Measurements from ENCODE around the gene NCKAP5.

Gene NCKAP5

DNA sequence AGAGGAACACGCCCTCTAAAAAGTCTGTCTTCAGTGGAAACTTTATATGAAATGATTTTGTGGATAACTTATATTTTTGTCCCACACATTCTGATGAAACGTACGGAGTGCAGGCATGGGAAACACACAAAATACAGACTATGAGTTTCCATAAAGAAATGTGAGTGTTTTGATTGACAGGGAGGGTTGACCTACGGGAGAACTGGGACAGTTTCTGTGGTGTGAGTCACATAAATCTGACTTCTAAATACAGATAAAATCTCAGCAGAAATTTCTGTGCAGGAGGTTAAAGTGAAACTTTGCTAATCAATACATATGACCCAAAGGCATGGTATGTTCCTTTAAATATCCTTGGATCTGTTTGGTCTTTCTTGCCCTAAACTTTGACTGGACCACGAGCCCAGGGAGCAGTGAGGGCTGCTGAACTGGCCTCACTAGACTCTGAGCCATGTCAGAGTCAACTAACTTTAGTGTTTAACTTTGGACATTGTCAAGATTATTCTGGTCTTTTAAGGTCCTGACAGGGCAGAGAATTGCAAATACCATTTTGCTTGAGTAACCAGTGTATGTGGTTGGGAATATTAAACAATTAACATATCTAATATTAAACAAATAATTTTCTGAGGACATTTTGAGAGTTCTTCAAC is 691.4 kb downstream of the NCKAP5 start:
- H3K4me1 ChIP-seq (ENCODE audit: control insufficient read depth in 2 of 2, insufficient read depth in 1 of 2, low read depth in 1 of 2, low read length in 2 of 2), result no peaks in the 10 kb centered on the region
- H2AK5ac ChIP-seq (ENCODE audit: low read depth, low read length), result no peak overlapping the region
- no peak overlapping the region for H2BK15ac ChIP-seq (ENCODE audit: low read length)
- H3K36me3 ChIP-seq (replicated peaks in 1 of 2; ENCODE audit: control insufficient read depth in 2 of 2, insufficient read depth in 2 of 2, low read length in 2 of 2), result peaks cover 0 to 74% of the 10 kb centered on the region in 2 donors
- H3K4me3 ChIP-seq (ENCODE audit: low read length in 2 of 2), result no peak overlapping the region
- H4K91ac ChIP-seq (ENCODE audit: low read depth, low read length, poor library complexity), result no peak overlapping the region
- H2BK120ac ChIP-seq (ENCODE audit: low read depth, low read length), result no peak overlapping the region
- H3K23ac ChIP-seq (ENCODE audit: low read depth, low read length, poor library complexity), result no peak overlapping the region
- DNase-seq (ENCODE audit: low spot score), result no peak
- no peak overlapping the region for H3K27ac ChIP-seq (replicated peaks; ENCODE audit: low read length)
- H3K9me3 ChIP-seq (replicated peaks in 1 of 2; ENCODE audit: control insufficient read depth in 2 of 2, insufficient read depth in 1 of 2, low read depth in 1 of 2, low read length in 2 of 2), result no peaks in the 10 kb centered on the region
- H3K4ac ChIP-seq (ENCODE audit: low read length), result no peak overlapping the region
- no peak overlapping the region for H4K8ac ChIP-seq (ENCODE audit: low read depth, low read length)
- H3K27me3 ChIP-seq (ENCODE audit: control insufficient read depth in 3 of 3, insufficient read depth in 3 of 3, low read depth in 1 of 3, low read length in 3 of 3), result no peaks in the 10 kb centered on the region
- H3K4me2 ChIP-seq (ENCODE audit: insufficient read depth, low read length, poor library complexity, severe bottlenecking), result no peak overlapping the region
- H2AFZ ChIP-seq (ENCODE audit: low read length), result no peak overlapping the region
- H3K79me1 ChIP-seq (ENCODE audit: low read depth, low read length), result no peaks in the 10 kb centered on the region
- H2BK5ac ChIP-seq (ENCODE audit: low read length), result no peak overlapping the region
- no peak overlapping the region for H2BK12ac ChIP-seq (ENCODE audit: low read length)
- WGBS, 2 donors (ENCODE audit: extremely low coverage in 2 of 2, insufficient read length in 2 of 2, insufficient replicate concordance in 1 of 2), result no CpG with 5 or more reads among the region's 5 CpGs
- H3K9ac ChIP-seq (ENCODE audit: low read depth, low read length, poor library complexity), result no peak overlapping the region
- H3K18ac ChIP-seq (ENCODE audit: low read length), result no peak overlapping the region
- H3K14ac ChIP-seq (ENCODE audit: low read length), result no peak overlapping the region

DNA sequence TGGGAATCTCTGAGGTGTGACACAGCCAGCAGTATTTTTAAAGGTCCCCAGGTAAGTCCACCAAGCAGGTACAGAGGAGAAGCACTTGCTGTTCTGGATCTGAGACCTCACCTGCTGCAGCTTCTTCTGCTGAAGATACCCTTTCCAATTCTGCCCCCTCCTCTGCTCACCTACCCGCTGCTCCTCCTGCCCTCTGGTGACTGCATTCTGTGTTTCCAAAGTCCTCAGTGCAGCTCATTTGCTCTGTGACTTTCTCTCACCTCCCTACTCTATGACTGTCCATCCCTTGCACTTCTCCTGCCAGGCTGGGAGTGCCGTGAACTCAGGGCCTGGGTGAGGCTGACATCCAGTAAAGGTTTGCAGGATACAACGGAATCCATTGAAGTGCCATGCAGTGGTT is 693.1 kb downstream of the NCKAP5 start:
- H3K9ac ChIP-seq (ENCODE audit: low read depth, low read length, poor library complexity), result no peak overlapping the region
- no peak overlapping the region for H4K8ac ChIP-seq (ENCODE audit: low read depth, low read length)
- no peak overlapping the region for H3K27ac ChIP-seq (replicated peaks; ENCODE audit: low read length)
- no peak overlapping the region for H3K4ac ChIP-seq (ENCODE audit: low read length)
- no peak overlapping the region for H2AK5ac ChIP-seq (ENCODE audit: low read depth, low read length)
- H2BK5ac ChIP-seq (ENCODE audit: low read length), result no peak overlapping the region
- H3K4me1 ChIP-seq (ENCODE audit: control insufficient read depth in 2 of 2, insufficient read depth in 1 of 2, low read depth in 1 of 2, low read length in 2 of 2), result no peaks in the 10 kb centered on the region
- no peaks in the 10 kb centered on the region for H3K79me1 ChIP-seq (ENCODE audit: low read depth, low read length)
- no peak for DNase-seq (ENCODE audit: low spot score)
- no CpG with 5 or more reads among the region's 3 CpGs for WGBS, 2 donors (ENCODE audit: extremely low coverage in 2 of 2, insufficient read length in 2 of 2, insufficient replicate concordance in 1 of 2)
- no peak overlapping the region for H3K23ac ChIP-seq (ENCODE audit: low read depth, low read length, poor library complexity)
- H4K91ac ChIP-seq (ENCODE audit: low read depth, low read length, poor library complexity), result no peak overlapping the region
- no peak overlapping the region for H3K4me3 ChIP-seq (ENCODE audit: low read length in 2 of 2)
- no peak overlapping the region for H2BK12ac ChIP-seq (ENCODE audit: low read length)
- H3K9me3 ChIP-seq (replicated peaks in 1 of 2; ENCODE audit: control insufficient read depth in 2 of 2, insufficient read depth in 1 of 2, low read depth in 1 of 2, low read length in 2 of 2), result no peaks in the 10 kb centered on the region
- no peak overlapping the region for H2BK120ac ChIP-seq (ENCODE audit: low read depth, low read length)
- no peak overlapping the region for H3K4me2 ChIP-seq (ENCODE audit: insufficient read depth, low read length, poor library complexity, severe bottlenecking)
- no peaks in the 10 kb centered on the region for H3K27me3 ChIP-seq (ENCODE audit: control insufficient read depth in 3 of 3, insufficient read depth in 3 of 3, low read depth in 1 of 3, low read length in 3 of 3)
- no peak overlapping the region for H2AFZ ChIP-seq (ENCODE audit: low read length)
- no peak overlapping the region for H2BK15ac ChIP-seq (ENCODE audit: low read length)
- peaks cover 0 to 80% of the 10 kb centered on the region in 2 donors for H3K36me3 ChIP-seq (replicated peaks in 1 of 2; ENCODE audit: control insufficient read depth in 2 of 2, insufficient read depth in 2 of 2, low read length in 2 of 2)
- H3K18ac ChIP-seq (ENCODE audit: low read length), result no peak overlapping the region
- no peak overlapping the region for H3K14ac ChIP-seq (ENCODE audit: low read length)

GRCh38 chr2:132873738-132874137 is 694.5 kb downstream of the NCKAP5 start:
- H3K4me1 ChIP-seq (ENCODE audit: control insufficient read depth in 2 of 2, insufficient read depth in 1 of 2, low read depth in 1 of 2, low read length in 2 of 2), result no peaks in the 10 kb centered on the region
- H3K36me3 ChIP-seq (replicated peaks in 1 of 2; ENCODE audit: control insufficient read depth in 2 of 2, insufficient read depth in 2 of 2, low read length in 2 of 2), result peaks cover 0 to 72% of the 10 kb centered on the region in 2 donors
- no peak overlapping the region for H3K14ac ChIP-seq (ENCODE audit: low read length)
- no peak overlapping the region for H3K23ac ChIP-seq (ENCODE audit: low read depth, low read length, poor library complexity)
- H2BK5ac ChIP-seq (ENCODE audit: low read length), result no peak overlapping the region
- no peak overlapping the region for H3K4me3 ChIP-seq (ENCODE audit: low read length in 2 of 2)
- no peak overlapping the region for H3K4me2 ChIP-seq (ENCODE audit: insufficient read depth, low read length, poor library complexity, severe bottlenecking)
- no CpG with 5 or more reads among the region's 4 CpGs for WGBS, 2 donors (ENCODE audit: extremely low coverage in 2 of 2, insufficient read length in 2 of 2, insufficient replicate concordance in 1 of 2)
- no peak overlapping the region for H4K91ac ChIP-seq (ENCODE audit: low read depth, low read length, poor library complexity)
- no peaks in the 10 kb centered on the region for H3K27me3 ChIP-seq (ENCODE audit: control insufficient read depth in 3 of 3, insufficient read depth in 3 of 3, low read depth in 1 of 3, low read length in 3 of 3)
- no peak overlapping the region for H2AFZ ChIP-seq (ENCODE audit: low read length)
- H2BK120ac ChIP-seq (ENCODE audit: low read depth, low read length), result no peak overlapping the region
- no peak overlapping the region for H3K4ac ChIP-seq (ENCODE audit: low read length)
- no peak overlapping the region for H2AK5ac ChIP-seq (ENCODE audit: low read depth, low read length)
- no peaks in the 10 kb centered on the region for H3K9me3 ChIP-seq (replicated peaks in 1 of 2; ENCODE audit: control insufficient read depth in 2 of 2, insufficient read depth in 1 of 2, low read depth in 1 of 2, low read length in 2 of 2)
- DNase-seq (ENCODE audit: low spot score), result no peak
- no peak overlapping the region for H4K8ac ChIP-seq (ENCODE audit: low read depth, low read length)
- no peak overlapping the region for H2BK15ac ChIP-seq (ENCODE audit: low read length)
- H3K79me1 ChIP-seq (ENCODE audit: low read depth, low read length), result no peaks in the 10 kb centered on the region
- H2BK12ac ChIP-seq (ENCODE audit: low read length), result no peak overlapping the region
- H3K9ac ChIP-seq (ENCODE audit: low read depth, low read length, poor library complexity), result no peak overlapping the region
- no peak overlapping the region for H3K27ac ChIP-seq (replicated peaks; ENCODE audit: low read length)
- H3K18ac ChIP-seq (ENCODE audit: low read length), result no peak overlapping the region

DNA sequence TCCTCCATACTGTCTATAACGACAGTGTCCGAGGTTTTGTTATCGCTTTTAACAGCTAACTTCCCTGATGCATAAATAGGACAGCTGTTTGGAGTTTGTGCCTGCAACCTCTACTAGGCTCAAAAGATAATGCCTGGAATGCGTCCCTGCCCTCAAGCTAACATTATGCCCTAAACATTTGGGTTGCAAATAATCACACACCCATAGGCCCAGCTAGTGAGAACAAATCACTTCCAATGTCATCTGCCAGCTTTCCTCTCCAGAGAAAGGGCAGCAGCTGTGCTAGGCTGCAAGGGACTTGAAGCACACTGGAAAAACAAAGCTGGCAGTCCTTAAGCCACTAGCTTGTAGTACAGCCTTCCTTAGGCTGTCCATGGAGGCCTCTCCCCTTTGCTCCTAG is 696.4 kb downstream of the NCKAP5 start:
- H3K4me2 ChIP-seq (ENCODE audit: insufficient read depth, low read length, poor library complexity, severe bottlenecking), result no peak overlapping the region
- H3K14ac ChIP-seq (ENCODE audit: low read length), result no peak overlapping the region
- H3K79me1 ChIP-seq (ENCODE audit: low read depth, low read length), result no peaks in the 10 kb centered on the region
- H3K27ac ChIP-seq (replicated peaks; ENCODE audit: low read length), result no peak overlapping the region
- H3K4ac ChIP-seq (ENCODE audit: low read length), result no peak overlapping the region
- H3K18ac ChIP-seq (ENCODE audit: low read length), result no peak overlapping the region
- H3K27me3 ChIP-seq (ENCODE audit: control insufficient read depth in 3 of 3, insufficient read depth in 3 of 3, low read depth in 1 of 3, low read length in 3 of 3), result no peaks in the 10 kb centered on the region
- no peak overlapping the region for H3K9ac ChIP-seq (ENCODE audit: low read depth, low read length, poor library complexity)
- WGBS, 2 donors (ENCODE audit: extremely low coverage in 2 of 2, insufficient read length in 2 of 2, insufficient replicate concordance in 1 of 2), result no CpG with 5 or more reads among the region's 4 CpGs
- no peak overlapping the region for H4K8ac ChIP-seq (ENCODE audit: low read depth, low read length)
- no peaks in the 10 kb centered on the region for H3K4me1 ChIP-seq (ENCODE audit: control insufficient read depth in 2 of 2, insufficient read depth in 1 of 2, low read depth in 1 of 2, low read length in 2 of 2)
- no peak overlapping the region for H2AFZ ChIP-seq (ENCODE audit: low read length)
- no peak overlapping the region for H2BK12ac ChIP-seq (ENCODE audit: low read length)
- no peak overlapping the region for H4K91ac ChIP-seq (ENCODE audit: low read depth, low read length, poor library complexity)
- H3K9me3 ChIP-seq (replicated peaks in 1 of 2; ENCODE audit: control insufficient read depth in 2 of 2, insufficient read depth in 1 of 2, low read depth in 1 of 2, low read length in 2 of 2), result no peaks in the 10 kb centered on the region
- no peak overlapping the region for H3K23ac ChIP-seq (ENCODE audit: low read depth, low read length, poor library complexity)
- no peak overlapping the region for H2BK120ac ChIP-seq (ENCODE audit: low read depth, low read length)
- H3K36me3 ChIP-seq (replicated peaks in 1 of 2; ENCODE audit: control insufficient read depth in 2 of 2, insufficient read depth in 2 of 2, low read length in 2 of 2), result peaks cover 0 to 70% of the 10 kb centered on the region in 2 donors
- no peak for DNase-seq (ENCODE audit: low spot score)
- H2AK5ac ChIP-seq (ENCODE audit: low read depth, low read length), result no peak overlapping the region
- H3K4me3 ChIP-seq (ENCODE audit: low read length in 2 of 2), result no peak overlapping the region
- no peak overlapping the region for H2BK5ac ChIP-seq (ENCODE audit: low read length)
- H2BK15ac ChIP-seq (ENCODE audit: low read length), result no peak overlapping the region
